HG03457 (cell line): ENCODE results near the gene AGAP1.
"Not testable (repeated sequence)": the region's sequence is repeated elsewhere in the genome, so short reads cannot be mapped to it uniquely, and the experiment has no call there.

Experiments used
- ATAC-seq: cut with Tn5 transposase; IDR thresholded peaks from one replicate; pipeline ENCODE4 v1.9.1; 2021; ENCODE audit warnings: moderate number of reproducible peaks; ENCODE audit not compliant: unreplicated experiment

The AGAP1 gene

GRCh38 chr2:236045251-236046235 lies 551.7 kb downstream of the AGAP1 start:
- ATAC-seq = no peak

GRCh38 chr2:236046715-236047114 lies 552.9 kb downstream of the AGAP1 start:
- ATAC-seq = no peak

DNA sequence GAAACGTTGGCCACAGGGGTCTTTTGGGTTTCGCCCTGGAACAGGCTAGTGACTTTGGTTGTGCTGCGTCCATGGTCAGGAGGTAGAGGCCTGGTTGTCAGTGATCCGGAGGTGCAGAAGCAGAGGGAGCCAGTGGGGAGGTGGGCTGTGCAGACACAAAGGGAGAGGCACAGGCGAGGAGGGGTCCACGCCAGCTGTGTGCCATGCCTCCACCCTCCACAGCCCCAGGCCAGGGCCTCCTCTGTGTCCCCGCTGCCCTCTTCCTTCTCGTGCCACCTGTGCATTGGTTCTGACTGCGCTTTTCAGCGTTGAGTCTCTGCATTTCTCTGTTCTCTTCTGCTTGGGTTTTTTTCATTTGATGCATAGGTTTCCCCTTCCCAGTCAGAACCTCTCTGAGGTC lies 553.3 kb downstream of the AGAP1 start:
- ATAC-seq = no peak

DNA sequence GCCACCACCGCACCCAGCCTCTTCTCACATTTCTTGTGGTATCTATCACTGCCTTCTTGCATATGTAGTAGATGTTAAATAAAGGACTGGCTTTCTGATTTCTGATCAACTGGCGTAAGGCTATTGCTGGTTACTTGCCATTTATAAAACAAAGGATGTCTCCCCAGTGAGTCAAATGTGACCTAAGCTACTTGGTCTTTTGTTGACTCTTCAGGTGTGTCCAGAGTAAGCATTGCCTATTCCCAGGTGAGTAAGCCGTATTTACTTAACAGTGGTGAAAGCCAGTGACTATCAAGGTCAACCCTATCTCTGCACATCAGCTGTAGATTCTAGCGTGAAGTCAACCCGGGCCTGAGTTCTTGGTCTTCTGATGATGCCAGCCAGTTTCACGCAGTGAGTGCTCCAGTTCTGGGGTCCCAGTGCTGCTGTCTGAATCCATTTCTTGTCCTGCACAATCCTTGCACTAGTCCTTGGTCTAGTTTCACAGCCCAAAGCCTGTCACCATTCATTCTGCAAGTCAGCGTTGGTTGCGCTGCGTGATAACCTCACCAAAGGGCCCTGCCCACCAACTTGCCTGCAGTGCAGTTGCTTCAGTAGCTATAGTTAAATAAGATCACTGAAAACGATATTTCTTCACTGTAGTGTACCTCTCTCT lies 554.2 kb downstream of the AGAP1 start:
- no peak for ATAC-seq

GRCh38 chr2:236049981-236050380 lies 556.1 kb downstream of the AGAP1 start:
- no peak for ATAC-seq

- no peak for ATAC-seq
Observed at GRCh38 chr2:236051351-236051750, 557.5 kb downstream of the AGAP1 start.

- ATAC-seq = no peak
Observed at GRCh38 chr2:236051806-236052205, 558.0 kb downstream of the AGAP1 start.

DNA sequence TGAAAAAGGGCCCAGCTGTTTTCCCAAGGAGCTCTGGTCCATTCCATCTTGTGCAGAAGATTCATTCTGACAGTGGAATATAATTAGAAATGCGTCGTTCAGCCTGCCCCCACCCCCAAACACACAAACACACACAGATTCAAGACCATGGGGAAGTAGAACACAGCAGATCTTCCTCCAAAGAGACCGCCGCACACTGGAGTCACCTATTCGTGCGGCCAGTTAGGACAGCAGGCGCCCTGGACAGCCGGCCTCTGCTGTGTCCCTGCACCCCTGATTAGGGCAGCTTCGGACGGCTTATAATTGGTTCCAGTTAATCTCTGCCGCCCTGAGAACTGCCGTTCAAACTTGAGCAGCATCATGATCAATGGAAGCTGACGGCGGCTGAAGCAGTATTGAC lies 558.4 kb downstream of the AGAP1 start:
- ATAC-seq = no peak

GRCh38 chr2:236052926-236053821 lies 559.3 kb downstream of the AGAP1 start:
- ATAC-seq = no peak

GRCh38 chr2:236054125-236054524 lies 560.3 kb downstream of the AGAP1 start:
- no peak for ATAC-seq

DNA sequence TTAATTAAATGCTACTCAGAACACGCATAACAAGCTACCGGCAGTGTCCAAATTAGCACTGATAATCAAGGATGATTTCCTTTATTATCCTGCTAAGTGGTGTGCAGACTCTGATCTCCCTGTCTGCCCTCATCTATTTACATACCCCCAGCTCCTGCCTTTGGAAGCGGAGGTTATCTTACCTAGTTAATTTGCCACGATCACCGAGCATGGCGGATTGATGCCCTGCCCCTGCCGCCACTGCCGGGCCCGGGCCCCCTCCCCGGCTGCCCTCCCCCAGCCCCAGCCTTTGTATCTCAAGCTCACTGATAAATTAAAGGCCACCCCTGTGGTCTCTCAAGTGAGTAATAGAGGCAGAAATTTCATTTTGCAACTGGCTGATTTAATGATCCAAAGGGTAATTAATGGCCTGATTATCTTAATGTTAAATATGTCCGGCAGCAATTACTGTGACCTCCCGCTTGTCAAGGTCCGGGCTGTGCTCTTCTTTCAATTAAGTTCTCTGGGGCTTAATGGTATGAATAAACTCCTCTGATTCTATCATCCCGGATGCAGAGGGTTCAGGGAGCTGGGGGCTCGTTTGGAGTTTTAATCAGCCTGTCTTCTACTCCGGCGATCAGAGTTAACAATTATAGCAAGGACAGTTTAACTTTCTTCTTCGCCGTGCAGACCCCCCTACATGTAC lies 560.9 kb downstream of the AGAP1 start:
- no peak for ATAC-seq

- no peak for ATAC-seq
Observed at GRCh38 chr2:236055471-236055870, 561.6 kb downstream of the AGAP1 start.

GRCh38 chr2:236056141-236056540 lies 562.3 kb downstream of the AGAP1 start:
- ATAC-seq = no peak

DNA sequence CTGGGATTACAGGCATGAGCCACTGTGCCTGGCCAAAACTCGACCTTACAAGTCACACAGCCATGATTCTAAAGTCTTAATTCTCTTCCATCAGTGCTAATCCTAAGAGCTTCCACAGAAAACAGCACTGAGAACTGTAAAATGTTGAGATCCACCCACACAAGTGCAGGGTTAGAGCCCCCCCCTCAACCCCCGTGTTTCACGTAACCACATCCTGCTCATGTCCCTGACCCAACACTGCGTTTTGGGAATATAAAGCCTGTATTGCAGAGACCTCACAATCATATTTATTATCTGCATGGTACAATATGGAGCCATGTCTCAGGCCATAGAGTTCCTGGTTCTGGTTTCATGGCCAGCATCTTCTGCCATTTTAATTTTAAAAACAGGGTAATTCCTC lies 563.5 kb downstream of the AGAP1 start:
- no peak for ATAC-seq

GRCh38 chr2:236061497-236061896 lies 567.7 kb downstream of the AGAP1 start:
- ATAC-seq = no peak

- ATAC-seq = no peak
Observed at GRCh38 chr2:236061899-236062298, 568.1 kb downstream of the AGAP1 start.

DNA sequence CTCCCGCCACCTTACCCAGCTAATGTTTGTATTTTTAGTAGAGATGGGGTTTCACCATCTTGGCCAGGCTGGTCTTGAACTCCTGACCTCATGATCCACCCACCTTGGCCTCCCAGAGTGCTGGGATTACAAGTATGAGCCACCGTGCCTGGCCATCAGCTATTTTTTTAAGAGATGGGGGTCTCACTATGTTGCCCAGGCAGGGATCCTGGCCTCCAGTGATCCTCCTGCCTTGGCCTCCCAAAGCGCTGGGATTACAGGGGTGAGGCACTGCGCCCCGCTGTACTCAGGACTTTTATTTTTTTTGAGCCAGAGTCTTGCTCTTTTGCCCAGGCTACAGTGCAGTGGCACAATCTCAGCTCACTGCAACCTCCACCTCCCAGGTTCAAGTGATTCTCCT lies 569.0 kb downstream of the AGAP1 start:
- ATAC-seq = not testable (repeated sequence)

GRCh38 chr2:236063994-236064393 lies 570.2 kb downstream of the AGAP1 start:
- no peak for ATAC-seq

DNA sequence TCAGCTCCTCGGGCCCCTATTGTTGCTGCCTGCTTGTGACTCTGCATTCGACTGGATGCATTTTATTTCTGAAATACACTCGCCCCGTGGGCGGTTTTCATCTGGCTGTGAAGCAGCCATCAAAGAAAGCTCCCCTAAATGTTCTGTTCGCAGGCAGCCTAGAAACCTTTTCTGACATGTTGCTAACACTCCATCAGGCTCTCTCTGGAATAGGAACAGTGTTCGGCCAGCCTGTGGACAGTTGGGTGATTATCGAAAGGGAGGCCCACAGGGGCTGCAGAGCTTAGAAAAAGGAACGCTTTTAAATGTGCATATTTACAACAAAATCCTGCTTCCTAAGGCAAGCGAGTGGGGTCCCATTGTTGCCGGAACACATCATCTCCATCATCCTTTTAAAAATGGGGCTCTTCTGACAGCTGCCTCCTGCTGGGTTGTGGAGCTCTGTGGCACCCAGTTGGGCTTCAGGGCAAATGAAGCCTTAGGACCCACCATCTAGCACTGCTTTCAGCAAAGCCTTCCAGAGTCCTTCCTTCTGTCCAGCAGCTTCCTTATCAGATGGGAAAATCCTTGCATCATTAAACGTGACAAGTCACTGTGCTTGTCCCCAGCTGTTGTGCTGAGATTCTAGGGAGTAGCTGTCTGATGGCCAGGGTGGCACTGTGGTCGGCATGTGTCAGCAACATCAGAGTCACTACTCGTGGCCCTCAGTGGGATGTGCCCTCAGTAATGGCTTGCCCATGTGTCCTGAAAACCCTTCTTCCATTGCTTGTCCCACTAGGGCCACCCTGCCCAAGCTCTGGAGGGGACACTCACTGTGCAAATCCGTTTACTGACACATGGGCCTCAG lies 571.7 kb downstream of the AGAP1 start:
- ATAC-seq = no peak

DNA sequence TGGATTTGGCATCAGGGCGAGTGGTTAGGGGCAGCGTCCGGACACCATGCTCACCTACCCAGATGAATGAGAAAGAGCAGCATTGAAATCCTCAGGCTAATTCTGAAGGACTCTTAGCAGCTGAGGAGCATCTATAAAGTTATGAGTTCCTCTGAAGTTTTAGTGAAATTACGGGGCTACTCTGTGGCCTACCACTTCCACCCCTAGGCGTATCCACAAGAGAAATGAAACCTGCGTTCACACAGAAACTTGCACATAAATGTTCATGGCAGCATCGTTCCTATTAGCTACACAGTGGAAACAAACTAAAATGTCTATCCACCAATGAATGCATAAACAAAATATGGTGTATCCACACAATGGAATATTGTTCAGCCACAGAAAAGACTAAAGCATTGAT lies 576.4 kb downstream of the AGAP1 start:
- ATAC-seq = no peak
